HG03066 (cell line): ENCODE data around the gene FARS2.
"Not testable (repeated sequence)": the region's sequence is repeated elsewhere in the genome, so short reads cannot be mapped to it uniquely, and the experiment has no call there.

Experiments
- ATAC-seq: cut with Tn5 transposase; IDR thresholded peaks from one replicate; pipeline ENCODE4 v1.9.1; 2021; ENCODE audit warnings: low read depth; ENCODE audit not compliant: unreplicated experiment

The FARS2 gene

GRCh38 chr6:5765141-5765760 is 503.9 kb downstream of the FARS2 start:
- ATAC-seq = no peak

DNA sequence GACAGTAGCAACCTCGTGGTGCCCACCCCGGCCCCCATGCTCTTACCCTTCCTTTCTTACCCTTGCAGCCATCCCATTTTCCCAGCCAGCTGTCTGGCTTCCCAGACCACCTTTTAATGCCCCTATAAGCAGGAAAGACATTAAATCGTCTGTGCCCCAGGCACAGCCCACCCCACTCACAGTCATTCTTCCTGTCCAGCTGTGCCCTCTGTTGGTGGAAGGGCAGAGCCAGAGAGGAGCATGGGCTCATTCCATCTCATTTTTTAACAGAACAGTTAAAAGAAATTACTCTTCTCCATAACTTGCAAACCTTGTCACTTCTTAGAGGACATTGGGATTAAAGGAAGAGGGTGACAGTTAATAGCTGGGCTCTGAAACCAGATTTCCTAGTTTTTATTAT is 504.9 kb downstream of the FARS2 start:
- no peak for ATAC-seq

GRCh38 chr6:5767471-5767870 is 506.2 kb downstream of the FARS2 start:
- no peak for ATAC-seq

GRCh38 chr6:5771211-5771610 is 509.9 kb downstream of the FARS2 start:
- no peak for ATAC-seq

GRCh38 chr6:5771759-5772390 is 510.6 kb downstream of the FARS2 start:
- ATAC-seq = no peak

DNA sequence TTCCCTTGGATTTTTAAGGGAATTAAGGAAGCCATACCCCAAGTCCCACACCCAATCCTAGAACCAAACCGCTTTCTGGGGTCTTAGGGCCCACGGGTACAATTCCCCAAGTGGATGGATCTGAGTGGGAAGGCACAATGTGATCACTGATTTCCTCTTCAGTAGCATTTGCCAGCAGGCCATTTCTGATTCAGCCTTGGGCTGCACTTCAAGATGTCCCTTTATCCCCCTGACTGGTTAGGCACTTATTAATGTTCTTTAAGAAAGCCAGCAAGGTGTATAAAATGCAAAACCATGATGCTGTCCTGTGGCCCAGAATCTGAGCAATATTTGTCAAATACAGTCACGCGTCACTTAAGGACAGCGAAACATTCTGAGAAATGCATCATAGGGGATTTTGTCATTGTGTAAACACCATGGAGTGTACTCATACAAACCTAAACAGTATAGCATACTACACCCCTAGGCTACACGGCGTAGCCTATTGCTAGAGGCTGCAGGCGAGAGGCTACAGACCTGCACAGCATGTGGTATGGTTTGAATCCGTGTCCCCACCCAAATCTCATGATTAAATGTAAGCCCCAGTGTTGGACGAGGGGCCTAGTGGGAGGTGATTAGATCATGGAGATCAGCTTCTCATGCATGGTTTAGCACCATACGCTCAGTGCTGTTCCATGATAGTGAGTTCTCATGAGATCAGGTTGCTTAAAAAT is 511.3 kb downstream of the FARS2 start:
- no peak for ATAC-seq

GRCh38 chr6:5776104-5776503 is 514.8 kb downstream of the FARS2 start:
- ATAC-seq = no peak

DNA sequence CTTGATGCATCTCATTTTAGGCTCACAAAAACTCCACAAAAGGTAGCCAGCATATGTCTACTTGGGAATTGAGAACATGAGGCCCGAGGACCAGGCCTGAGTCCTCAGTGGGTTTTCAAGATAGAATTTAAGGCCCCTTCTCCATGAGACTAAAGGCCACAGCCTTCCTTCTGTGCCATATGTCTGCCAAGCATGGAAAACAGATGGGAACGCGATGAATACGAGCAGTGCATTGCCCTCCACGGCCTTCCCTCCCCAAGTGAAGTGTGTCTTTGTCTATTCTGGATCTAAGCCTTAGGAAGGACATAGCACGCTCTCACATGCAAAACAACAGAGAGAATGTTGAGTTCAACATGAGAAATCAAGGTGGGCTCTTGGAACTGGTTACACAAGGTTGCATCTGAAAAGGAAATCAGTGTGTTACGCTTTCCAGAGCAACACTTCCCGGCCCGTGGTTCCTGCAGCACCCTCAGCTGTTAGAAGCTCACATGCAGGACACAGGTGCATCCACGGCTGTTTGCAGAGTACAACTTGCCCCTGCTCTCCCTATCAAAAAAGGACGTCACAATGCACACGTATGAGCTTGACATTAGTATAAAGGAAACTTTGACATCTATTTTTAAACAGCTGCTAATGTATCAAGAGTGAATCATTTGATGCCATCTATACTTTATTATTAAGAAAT is 515.5 kb downstream of the FARS2 start:
- no peak for ATAC-seq

DNA sequence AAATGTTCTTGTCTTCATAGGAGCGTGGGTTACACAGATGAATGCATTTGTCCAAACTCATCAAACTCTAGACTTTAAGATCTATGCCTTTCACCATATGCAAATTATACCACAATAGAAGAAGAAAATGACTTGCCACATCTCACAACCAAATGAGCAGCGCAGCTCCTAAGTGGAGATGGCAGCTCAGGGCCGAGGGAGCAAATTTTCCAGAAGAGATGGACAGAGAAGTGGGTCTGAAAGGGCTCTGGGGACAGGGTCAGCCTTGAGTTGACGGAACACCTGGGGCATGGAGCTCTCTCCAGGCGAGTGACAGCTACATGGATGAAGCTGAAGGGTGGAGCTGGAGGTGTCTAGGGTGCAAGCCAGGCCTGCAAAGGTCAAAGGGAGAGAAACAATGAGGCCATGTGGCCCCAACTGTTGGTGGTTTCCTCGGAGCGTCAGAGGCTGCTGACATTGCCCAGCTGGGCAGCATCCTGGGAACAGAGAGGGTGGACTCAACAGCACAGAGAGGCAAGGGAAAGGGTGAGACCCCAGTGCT is 517.1 kb downstream of the FARS2 start:
- ATAC-seq = peak; percentile 80

GRCh38 chr6:5778906-5779305 is 517.6 kb downstream of the FARS2 start:
- ATAC-seq = no peak

DNA sequence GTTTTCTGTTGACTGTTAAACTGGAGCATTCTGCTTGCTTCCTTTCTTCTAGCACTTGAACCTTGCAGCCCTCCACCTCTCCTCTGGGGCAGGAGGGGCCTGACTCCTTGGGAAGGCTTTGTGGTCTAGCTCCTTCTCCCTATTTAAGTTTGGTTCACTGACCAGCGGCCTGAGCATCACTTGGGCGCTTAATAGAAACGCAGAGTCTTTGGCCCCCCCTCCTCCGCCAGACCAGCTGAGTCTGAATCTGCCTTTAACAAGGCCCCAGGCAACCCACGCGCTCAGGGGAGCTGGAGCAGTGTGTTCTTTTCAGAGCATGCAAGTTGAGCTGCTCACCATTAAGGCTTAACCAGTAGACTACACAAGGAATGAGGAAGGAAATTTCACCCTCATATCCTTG is 519.7 kb downstream of the FARS2 start:
- no peak for ATAC-seq

GRCh38 chr6:5781966-5782556 is 520.7 kb downstream of the FARS2 start:
- ATAC-seq = no peak

- ATAC-seq = no peak
Observed at GRCh38 chr6:5782783-5783547, 521.7 kb downstream of the FARS2 start.

DNA sequence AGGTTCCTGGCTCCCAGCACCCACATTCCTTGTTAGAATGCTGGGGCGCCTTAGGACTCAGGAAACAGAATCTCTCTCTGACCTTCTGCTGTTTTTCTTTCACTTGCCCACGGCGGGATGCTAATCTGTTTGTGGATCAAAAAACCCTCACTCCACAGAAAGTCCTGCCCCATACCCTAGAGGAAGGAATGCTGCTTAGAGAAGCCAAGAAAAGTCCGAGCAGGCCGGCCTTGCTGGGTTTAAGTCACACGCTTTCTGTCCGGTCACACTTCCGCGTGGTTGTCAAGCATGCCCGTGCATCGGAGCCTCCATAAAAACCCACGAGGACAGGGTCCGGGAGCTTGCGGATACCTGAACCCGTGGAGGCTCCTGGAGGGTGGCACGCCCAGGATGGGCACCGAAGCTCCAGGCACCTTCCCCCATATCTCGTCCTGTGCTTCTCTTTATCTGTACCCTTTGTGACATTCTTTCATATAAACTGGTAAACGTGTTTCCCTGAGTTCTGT is 522.3 kb downstream of the FARS2 start:
- ATAC-seq = no peak

DNA sequence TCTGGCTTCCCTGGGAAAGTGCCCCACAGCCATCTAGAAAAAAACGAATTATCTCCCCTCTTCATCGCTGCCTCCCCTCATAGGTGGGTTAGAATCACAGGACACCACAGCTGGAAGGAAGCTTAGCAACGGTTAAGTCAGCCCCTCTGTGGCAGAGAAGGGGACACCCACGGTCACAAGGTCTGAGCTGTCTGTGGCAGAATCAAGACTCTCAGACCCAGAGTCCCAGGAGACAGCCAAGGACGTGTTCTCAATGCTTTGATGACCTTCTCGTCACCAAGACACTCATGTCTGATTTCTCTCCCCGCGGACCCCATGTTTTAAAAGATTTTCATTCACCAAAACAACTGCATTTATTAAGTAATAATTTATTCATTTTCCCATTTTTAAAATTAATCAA is 523.9 kb downstream of the FARS2 start:
- ATAC-seq = no peak

- ATAC-seq = no peak
Observed at GRCh38 chr6:5786321-5786968, 525.1 kb downstream of the FARS2 start.

DNA sequence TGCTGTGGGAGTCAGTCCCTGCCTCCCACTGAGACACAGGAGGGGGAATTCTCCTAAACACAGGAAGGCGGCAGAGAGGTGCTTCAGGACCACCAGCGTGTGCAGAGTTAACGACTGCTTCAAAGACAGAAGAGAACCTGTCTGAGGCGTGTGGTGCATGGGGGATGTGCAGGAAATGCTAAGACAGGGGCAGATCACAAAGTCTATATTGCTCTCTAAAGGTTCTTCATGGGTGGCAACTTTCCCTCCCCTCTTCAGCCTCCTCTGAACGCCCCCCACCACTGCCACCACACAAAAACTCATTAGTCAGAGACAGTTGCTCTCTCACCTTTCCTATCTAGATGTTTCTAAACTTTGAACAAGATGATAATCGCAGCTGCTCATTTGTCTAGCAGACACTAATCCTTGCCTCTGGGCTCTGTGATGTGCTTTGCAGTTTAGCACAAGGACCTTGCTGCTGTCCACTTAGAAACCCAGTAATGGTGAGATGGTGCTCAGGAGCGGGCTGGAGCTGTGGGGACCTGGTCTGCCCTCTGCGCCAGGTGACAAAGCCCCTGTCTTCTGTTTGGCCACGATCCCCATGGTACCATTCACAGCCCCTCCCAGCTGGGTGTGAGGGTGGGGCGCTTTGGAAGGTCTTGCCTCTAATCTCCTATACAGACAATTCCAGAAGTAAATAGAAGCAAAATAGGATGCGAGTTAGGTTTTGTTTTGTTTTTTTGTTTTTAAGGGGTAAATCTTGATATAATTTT is 525.8 kb downstream of the FARS2 start:
- no peak for ATAC-seq

DNA sequence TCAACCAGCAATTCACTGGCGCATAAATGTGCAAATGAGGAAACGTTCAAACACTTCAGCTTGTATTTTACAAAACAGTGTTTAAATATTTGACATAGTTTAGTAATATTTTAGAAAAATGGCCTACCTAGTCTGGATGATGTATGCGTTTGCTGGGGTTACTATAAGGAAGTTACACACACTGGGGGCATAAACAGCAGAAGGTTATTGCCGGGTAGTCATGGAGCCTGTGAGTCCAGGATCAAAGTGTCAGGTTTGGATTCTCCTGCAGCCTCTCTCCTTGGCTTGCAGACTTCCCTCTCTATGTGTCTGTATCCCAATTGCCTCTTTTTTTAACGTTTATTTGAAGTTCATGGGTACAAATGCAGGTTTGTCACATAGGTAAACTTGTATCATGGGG is 528.1 kb downstream of the FARS2 start:
- not testable (repeated sequence) for ATAC-seq

- not testable (repeated sequence) for ATAC-seq
Observed at GRCh38 chr6:5796555-5796954, 535.2 kb downstream of the FARS2 start.
